GM19455 (cell line): ENCODE measurements around the gene MAN2A2.

ENCODE experiments used
- ATAC-seq: cut with Tn5 transposase; IDR thresholded peaks from one replicate; pipeline ENCODE4 v1.9.1; 2021; ENCODE audit not compliant: unreplicated experiment

Gene MAN2A2

DNA sequence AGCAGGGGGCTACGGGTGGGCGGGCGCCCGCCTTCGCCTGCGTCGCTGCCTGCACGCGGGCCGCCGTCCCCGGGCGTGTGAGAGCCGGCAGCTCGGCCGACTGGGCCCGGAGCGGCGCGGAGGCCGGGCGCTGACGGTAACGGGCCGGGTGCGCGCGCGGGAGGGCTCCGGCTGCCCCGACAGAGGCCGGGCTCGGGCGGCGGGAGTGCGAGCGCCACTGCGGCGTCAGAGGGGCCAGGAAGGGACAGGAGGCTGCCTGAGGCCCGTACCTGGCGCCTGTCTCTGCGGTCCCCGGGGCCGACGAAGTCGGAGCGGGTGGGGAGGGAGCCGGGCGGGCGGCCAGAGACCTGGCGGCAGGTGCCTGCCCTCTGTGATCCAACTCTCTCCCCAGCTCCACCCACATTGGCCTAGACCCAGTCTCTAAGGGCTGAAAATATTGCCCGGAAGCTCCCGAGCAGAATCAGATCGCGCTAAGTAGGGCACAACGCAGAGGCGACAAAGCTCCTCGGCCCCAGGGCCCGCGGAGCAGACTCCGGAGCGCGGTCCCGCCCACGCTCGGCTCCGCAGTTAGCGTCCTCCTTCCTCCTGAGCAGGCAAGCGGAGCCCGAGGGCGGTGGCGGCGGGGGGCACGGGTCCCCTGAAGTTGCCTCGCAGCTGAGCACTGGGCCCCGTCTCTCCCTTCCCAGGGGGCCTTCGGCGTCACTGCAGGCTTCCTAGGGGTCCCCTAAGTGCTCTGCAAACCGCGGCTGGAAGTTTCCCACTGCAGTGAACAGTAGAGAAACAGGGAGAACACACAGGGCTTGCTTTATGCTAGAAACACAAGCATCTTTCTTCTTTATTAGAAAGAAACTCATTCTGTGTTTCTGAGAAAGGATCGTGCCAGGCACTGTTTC lies at the start of gene MAN2A2:
TSS of gene MAN2A2 (plus strand) at position 463 of the 893 bp plus-strand sequence. CDS start 906 bp downstream, outside the sequence.
- ATAC-seq: peak; percentile 46

DNA sequence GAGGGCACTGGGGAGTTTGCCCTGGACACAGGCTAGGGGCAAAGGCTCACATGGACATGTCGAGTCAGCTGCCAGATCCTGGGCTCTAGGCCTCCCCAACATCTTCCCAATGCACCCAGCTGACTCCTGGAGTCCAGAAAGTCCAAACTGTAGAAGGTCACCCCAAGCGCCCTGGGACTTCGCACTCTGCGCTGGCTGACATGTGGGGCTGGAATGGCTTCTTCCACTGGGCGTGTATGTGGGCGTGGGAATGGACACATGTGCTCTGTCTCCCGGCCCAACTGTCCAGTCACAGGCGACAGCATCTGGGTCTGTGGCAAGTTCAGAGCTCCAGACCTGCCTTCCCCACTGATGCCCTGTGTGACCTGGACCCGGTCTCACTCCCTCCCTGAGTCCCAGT lies 48.0 kb upstream of the MAN2A2 start:
- ATAC-seq: no peak

DNA sequence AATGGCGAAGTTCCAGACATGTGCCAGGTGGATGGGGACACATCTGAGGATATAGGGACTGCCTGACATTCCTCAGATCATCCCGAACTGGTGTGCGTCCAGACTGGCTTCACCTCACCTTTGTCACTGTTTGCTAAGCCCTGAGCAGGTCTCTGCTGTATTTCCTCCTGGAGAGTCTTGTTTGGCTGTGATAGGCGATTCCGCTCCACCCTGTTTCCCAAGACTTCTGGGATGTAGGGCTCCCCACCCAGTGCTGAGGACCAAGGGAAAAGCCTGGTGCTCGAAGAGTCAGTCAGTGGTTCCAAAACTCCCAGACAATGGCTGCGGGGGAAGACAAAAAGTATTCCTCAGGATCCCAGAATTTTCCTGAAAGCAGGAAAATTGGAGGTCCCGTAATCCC lies 45.8 kb upstream of the MAN2A2 start:
- ATAC-seq: no peak

DNA sequence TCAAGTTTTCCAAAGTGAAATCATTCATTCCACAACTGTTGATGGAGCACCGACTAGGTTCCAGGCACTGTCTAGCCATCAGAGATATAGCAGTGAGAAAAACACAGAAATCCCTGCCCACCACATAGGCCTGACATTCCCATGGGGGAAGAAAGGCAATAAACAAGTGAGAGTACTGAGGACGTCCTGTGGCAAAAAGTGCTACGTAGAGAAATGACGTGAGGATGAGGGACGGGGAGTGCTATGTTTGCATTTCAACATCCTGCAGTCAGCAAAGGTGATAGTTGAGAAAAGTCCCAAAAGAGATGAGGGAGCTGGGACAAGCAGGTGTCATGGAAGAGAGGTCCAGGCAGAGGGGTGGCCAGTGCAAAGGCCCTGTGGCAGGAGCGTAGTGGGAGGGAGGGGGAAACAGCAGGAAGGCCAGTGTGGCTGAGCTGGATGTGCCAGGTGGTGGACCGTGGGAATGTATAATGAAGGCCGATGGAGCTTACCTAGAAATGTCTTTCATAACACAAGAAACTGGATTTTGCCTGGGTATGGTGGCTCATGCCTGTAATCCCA lies 45.1 kb upstream of the MAN2A2 start:
- no peak for ATAC-seq

DNA sequence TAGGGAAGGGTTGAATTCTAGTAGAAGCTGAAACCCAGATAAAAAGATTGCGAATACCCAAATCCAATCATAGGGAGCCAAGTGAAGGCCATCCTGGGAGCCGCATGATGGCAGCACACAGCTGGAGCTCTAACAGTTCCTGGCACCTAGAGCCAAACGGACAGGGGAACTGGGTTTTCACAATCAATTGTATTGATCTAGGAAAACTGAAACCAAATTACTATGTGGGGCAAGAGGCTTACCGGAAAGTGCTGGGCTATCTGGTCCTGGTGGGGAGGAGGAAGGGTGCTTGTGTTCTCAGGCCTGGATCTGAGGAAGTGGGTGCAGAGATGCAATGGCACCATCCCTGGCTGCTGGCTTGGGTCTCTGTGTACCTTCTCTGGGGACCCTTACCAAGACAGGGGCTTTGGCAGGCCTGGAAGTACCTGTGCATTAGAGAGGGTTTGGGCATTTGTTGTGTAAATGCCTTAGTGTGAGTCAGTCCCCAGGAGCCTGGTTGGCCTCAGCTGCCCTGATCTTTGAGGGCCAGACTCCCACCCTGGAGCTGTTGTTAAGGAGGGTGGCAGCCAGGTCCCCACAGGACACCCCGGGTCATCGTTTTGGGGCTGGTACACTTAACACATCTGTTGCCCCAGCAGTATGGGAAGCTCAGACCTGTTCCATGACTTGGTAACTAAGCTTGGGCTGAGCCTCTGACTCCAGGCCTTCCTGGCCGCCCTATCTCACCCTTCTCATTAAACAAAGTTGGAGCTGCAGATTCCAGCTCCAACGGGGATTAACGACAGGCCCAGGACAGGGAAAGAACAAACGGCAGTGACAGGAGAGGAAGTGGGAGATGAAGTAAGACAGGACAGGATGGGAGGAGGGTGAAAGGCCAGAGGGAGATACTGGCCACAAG lies 43.6 kb upstream of the MAN2A2 start:
- ATAC-seq: no peak

DNA sequence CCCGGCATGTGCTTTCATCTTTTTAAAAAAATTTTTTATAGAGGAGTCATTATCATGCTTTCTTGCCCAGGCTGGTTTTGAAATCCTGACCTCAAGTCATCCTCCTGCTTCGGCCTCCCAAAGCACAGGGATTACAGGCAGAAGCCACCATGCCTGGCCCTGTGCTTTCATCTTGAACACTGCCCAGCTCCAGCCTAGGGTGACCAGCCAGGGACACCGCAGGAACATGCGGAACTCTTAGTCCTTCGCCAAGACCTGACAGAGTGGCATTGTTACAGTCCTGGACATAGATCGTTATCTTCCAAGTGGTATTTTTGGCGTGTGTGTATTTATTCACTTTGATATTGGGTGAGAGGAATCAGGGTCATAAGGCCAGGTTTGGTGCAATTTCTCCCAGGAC lies 42.7 kb upstream of the MAN2A2 start:
- no peak for ATAC-seq

DNA sequence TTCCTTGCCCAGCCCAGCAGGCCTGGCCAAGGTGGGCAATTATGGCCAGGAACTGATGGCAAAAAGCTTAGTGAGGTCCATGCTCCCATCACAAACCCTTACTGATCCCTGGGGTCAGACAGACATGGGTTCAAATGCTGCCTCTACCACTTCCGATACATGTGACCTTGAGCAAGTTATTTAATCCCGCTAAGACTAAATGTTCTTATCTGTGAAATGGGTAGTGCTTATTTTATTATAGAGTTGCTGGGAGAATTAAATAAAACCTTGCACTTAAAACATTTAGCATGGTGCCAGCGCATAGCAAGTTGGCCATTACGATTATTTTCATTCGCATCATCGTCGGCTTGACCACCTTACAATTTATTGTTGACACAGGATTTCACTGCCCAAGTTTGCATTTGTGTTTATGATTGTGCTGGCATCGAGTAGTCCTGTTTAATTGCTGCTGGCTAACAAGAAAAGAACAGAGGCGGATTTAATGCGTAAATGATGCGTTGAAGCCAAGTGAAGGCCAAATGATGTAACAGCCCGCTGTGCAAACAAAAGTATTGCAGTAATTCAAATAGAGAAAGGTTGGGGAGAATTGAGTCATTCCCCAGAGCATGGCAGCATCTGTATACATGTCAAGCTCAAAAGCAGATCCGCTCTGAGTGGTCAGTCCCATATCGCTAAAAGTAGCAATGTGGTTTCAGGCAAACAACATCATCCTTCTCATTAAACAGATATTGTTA lies 42.0 kb upstream of the MAN2A2 start:
- ATAC-seq: no peak

DNA sequence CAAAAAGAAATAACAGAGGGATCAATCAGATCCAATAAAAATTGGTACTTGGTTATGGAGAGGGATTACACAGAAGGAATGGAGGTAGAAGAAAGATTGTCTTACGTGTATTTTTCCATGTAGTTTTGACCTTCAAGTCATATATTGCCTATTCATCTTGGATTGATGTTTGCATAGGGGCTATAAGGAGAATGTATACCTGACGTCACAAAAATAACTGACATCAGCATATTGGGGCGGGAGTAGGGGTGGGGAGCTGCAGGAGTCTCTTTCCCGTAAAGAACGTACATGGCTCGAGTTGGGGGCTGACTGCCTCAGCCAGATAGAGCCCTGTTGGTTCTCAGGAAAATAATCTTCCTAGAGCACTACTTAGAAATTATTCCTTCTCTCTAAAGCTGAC lies 40.6 kb upstream of the MAN2A2 start:
- no peak for ATAC-seq

DNA sequence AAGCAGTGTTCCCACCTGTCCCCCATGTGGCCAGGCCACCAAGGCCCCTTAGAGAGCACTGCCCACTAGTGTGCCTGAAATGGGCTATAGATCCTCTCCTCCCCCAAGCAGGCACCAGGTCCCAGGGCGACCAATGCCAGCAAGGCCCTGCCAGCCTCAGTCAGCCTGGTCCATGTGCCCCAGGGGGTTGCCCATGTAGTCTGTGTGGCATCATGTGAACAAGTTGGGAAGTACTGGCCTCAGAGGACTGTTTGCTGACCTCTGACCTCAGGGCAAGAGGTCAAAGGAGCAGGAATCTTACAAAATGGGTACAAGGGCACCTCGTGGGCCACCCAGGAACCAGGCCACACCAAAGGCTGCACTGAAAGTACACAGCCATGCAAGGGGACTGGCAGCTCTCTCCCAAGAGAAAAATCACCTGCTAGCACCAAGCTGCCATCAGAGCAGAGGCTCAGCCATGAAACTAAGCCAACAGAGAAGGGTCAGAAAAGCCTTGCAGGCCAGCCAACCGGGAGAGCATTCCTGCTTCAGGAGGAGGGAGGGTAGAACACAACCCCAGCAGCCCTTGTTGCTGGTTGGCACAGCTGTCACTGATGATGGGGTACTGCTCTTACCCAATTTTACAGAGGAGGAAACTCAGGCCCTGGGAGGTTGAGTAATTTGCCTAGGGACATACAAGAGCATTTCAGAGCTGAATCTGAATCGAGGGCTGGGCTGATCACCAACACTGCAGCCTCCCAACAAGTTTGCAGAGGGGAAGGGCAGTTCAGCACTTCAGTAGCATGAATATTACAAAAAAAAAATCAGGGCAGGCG lies 39.9 kb upstream of the MAN2A2 start:
- ATAC-seq: no peak

DNA sequence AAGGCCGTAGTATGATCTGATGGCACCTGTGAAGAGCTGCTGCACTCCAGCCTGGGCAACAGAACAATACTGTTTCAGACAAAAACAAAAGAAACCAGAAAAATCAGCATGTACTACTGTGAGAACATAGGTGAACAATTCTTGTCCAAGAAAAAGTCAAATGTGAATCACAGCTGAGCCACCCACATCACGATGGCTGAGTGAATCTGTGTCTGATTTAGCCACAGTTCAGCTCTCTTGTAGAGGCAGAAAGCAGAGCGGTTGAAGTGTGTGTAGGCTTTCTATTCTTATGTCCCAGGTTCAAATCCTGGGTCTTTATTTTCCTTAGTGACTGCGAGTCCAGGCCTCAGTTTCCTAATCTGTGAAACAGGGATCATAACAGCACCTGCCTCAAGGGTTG lies 39.1 kb upstream of the MAN2A2 start:
- no peak for ATAC-seq

DNA sequence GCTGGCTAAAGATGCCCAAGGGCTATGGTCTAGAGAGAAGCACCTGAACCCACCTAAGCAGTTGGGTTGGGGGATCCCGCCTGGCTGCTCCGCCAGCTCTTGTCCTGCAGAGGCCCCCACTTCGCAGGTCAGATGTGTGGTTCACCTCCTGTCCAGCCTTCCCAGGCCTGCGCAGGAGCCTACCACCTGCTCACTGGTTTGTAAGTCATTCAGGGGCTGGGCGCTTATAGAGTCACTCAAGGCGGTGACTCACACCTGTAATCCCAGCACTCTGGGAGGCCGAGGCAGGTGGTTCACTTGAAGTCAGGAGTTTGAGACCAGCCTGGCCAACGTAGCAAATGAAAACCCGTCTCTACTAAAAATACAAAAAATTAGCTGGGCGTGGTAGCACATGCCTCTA lies 38.6 kb upstream of the MAN2A2 start:
- ATAC-seq: no peak

DNA sequence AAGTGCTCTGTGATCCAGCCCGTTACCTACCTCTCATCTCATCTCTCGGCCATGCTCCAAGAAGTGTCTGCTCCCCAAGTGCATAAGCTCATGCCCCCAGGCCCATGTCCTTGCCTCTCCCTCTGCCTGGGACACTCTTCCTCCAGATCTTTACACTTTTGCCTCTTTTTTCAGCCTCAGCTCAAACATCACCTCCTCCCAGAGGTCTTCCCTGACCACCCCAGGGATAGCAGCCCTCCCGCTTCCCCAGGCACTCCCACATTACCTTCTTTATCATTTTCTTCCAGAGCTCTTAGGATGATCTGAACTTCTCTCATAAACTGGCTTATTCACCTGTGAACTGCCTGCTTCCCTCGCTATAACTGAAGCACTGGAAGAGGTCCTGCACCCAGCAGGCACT lies 37.4 kb upstream of the MAN2A2 start:
- no peak for ATAC-seq

DNA sequence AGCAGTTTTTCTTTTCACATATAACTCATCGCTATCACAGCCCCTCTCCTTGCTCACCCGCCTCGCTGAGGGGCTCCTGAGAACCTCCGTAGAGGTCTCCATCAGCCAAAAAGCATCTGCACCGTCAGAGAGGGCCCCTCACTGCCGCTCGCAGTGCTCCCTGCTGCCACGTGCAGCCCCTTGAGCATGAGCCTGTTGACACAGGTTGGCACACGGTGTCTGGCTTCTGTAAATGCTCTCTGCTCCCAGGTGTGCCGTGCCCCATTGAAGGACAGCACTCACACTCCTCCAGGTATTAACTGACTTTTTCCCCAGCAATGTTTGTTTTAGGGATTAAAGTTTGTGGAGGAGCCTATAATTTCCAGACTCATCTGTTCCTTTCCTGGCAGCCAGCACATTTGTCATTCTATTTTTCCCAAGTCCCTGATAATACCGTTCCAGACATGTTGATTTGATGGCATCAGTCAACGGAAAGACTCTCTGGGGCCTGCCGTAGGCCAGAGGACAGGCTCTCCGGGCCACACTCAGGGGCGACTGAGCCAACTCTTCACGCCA lies 36.9 kb upstream of the MAN2A2 start:
- ATAC-seq: no peak

DNA sequence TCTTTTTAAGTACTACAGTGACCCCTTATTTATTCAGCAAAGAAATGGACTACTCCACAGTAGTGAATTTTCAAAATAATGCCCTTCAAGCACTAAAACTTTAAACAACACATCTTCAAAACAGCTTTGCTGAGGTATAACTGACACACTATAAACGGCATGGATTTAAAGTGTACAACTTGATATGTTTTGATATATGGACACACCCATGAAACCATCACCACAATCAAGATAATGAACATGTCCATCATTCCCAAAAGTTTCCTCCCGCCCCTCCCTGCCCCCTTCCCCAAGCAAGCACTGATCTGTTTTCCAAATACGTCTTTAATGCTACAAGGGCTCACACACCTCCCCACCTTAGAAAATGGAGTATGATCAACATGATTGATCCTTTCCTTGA lies 36.3 kb upstream of the MAN2A2 start:
- ATAC-seq: no peak

DNA sequence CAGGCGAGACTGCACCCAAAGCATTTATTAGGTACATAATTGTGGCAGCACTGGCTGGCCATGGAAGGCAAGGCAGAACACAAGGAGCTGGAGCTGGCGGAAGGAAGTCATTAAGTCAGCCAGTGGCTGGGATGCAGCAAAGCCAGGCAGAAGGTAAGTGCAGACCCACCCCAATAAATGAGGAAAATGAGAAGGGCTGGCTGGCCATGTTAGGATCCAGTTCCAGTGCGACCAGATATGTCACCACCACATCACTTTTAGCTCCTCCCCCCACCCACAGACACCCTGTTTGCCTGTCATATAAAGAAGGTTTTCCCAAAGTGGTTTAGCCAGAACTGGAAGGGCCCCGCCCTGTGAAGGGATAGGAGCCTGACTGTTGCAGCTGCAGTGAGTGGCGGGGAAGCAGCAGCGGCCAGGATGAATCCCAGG lies 34.8 kb upstream of the MAN2A2 start, which contains the start of gene FURIN:
TSS of gene FURIN (plus strand) at position 328 of the 429 bp plus-strand sequence. CDS start 7,153 bp downstream, outside the sequence.
- no peak for ATAC-seq

DNA sequence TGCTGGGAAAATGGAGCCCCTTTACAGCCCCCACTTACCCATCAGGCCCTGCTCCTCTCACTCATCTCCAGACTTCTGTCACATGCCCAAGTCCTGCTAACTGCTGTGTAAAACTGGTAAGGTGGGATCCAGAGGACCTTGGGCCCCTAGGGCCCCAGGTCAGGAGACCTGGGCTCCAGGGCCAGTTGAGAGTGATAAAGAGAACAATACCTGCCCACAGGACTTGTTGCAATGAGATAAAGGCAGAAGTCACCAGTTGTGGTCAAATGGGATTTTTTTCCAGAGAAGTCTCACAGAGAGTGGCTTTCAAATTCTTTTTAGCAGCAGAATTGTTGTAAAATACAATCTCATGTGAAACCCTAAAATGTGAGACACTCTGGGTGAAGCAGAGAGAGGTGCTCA lies 34.0 kb upstream of the MAN2A2 start:
- no peak for ATAC-seq

DNA sequence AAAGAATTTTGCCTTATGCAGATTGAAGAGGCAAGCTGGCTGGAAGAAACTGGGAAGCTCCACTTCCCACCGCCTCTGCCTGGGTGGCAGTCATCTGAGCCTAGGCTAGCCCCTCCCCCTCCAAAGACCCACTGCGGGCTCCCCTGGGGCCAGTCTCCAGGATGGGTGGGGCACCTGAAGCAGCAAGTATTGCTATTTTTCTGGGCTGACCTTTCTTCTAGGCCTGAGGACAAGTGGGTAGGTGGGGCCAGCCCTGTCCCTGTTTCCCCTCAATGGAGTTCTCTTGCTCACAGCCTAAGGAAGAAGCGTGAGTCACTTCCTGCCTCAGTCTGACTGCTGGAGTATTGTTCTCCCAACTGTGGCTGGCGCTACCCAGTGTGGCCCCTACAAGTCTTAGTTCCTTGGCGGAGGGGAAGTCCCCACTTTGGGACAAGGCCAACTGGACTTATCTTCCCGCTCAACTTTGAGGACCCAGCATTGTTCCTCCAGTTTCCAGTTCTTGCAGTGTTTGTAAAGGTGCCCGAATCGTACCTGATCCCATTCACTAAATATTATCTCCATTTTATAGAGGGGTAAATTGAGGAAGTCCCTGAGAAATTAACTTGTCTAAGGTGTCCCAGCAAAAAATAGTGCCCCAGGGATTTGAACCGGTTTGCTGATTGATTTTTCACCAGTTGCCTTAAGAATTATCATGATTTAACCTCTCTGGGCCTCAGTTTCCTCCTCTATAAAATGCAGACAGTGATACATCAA lies 33.3 kb upstream of the MAN2A2 start:
- no peak for ATAC-seq

DNA sequence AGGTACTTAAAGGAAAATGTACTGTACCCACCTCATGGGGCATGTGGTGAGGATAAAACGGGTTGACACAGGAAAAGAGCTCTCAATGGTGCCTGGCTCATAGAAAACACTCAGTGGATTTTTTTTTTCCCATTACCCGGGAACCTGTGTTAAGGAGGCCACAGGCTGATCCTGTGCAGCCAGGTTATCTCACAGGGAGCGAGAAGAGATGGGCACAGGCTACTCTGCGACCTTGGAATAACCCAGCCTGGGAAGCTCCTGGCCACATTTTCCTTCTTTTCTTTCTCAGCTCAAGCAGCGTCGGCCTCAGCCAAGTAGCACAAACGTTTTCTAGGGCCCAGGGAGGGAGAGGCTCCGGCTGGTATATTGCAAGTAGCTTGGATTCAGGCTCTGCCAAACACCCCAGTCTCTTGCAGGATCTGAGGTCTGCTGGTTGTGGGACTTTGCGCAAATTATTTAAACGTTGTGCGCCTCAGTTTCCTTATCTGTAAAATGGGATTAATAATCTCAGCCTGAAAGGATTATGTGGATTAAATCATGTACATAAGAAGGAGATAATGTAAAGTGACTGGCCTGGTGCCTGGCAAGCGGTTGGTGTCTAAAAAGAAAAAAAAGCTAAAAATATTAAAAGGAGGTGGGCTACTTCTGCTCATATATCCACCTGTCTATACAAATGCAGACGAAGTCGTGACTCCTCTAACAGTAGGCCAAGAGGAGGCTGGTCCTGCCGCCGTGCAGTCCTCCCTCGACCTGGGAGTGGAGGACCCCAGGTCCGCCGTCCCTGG lies 32.6 kb upstream of the MAN2A2 start:
- peak; percentile 11 for ATAC-seq
